GM19035 (cell line): ENCODE data around the gene FBXO47.
"Not testable (repeated sequence)": the region's sequence is repeated elsewhere in the genome, so short reads cannot be mapped to it uniquely, and the experiment has no call there.

Source experiments
- ATAC-seq: cut with Tn5 transposase; IDR thresholded peaks from one replicate; pipeline ENCODE4 v1.9.1; 2021; ENCODE audit not compliant: unreplicated experiment

The FBXO47 gene

DNA sequence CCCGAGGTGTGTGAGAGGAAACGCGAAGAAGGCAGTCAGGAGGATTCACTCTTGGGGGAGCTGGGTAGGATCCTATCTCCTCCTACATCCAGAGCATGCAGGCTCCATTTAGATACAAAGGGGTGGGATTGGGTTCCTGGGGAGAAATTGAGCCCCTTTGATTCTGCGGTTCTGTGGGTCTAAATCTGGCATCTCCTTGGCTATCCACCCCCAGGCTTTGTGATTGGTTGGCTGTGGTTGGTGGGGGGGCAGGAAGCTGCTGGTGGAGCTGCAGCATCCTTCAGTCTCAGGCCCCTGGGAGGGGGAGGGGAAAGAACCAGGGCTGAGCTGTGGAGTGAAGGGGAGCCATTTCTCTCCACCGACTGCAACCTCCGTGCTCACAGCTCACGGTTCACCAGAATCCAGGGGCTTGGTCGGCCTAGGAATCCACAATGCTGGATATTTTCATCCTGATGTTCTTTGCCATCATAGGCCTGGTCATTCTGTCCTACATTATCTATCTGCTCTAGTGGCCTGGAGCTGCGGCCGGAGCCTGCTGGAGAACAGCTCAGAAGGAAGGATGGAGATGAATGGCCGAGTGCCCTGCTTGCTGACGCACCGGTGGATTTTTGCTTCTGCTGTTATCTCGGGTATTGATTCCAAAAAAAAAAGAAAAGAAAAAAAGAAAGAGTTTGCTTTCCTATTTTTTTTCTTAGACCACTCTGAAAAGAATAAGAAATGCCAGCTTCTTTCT is 41.8 kb downstream of the FBXO47 start, which contains the start of gene LASP1NB:
Gene LASP1NB, plus strand, starts transcription at position 352 of the 733 bp plus-strand sequence.
- no peak for ATAC-seq

DNA sequence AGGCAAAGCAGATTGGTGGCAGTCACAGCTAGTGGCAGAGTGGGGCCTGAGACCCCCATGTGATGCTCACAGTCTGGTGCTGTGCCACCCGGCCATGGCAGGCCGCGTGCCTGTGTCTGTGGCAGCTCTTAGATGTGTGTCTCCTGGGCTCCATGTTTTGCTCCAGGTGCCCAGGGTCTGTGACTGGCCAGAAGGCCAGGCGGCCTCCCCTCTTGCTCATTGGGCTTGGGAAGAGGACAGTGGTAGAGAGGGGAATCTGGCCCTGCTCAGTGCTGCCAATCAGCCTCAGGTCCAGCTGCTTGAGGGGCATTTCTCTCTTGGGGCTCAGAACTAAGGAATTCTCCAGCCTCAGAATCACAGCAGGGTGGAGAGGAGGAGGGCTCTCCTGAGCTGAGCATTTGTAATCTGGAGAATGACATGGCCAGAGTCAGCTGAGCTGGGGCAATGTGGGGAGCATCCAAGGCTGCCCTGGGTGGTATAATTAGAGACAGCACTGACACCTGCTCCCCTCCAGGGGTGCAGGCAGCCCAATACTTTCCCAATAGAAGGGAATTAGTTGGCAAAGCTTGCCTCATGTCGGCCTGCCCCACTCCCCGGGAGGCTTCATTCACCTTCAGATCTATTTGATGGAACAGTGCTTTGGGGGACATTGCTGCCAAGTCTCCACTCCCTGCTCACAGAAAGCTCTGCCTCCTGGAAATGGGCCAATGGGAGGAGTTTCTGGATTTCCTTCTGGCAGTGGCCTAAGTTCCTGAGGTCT is 44.5 kb downstream of the FBXO47 start:
- no peak for ATAC-seq

DNA sequence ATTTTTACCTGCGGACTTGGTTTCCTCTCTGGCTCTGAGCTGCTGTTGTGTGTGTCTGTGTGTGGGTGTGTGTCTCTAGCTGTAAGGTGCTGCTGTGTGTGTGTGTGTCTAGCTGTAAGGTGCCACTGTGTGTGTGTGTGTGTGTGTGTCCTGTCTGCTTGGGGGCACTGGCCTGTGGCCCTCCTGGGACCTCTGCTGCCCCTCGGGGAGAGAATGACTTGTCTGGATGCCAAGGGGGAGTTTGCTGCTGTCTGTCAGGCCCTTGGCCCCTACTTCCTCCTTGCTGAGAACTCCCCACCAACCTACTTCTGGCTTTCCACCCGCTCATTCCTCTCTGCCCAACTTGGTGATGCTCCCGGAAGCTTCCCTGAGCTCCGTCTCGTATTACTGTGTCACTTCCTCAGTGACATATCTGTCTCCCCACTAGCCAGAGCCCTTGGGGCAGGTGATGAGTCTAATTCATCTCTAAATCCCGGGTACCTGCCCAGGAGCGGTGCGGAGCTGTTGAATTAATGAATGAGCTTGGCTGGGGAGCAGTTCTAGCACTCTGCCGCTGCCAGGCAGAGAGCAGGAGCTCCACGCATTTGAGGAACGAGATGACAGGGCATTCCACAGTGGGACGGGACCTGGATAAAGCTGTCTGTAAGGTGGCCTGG is 45.3 kb downstream of the FBXO47 start:
- no peak for ATAC-seq

DNA sequence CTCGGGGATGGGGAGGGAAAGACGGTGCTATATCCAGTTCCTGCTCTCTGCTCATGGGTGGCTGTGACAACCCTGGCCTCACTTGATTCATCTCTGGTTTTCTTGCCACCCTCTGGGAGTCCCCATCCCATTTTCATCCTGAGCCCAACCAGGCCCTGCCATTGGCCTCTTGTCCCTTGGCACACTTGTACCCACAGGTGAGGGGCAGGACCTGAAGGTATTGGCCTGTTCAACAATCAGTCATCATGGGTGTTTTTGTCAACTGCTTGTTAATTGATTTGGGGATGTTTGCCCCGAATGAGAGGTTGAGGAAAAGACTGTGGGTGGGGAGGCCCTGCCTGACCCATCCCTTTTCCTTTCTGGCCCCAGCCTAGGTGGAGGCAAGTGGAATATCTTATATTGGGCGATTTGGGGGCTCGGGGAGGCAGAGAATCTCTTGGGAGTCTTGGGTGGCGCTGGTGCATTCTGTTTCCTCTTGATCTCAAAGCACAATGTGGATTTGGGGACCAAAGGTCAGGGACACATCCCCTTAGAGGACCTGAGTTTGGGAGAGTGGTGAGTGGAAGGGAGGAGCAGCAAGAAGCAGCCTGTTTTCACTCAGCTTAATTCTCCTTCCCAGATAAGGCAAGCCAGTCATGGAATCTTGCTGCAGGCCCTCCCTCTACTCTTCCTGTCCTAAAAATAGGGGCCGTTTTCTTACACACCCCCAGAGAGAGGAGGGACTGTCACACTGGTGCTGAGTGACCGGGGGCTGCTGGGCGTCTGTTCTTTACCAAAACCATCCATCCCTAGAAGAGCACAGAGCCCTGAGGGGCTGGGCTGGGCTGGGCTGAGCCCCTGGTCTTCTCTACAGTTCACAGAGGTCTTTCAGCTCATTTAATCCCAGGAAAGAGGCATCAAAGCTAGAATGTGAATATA is 46.6 kb downstream of the FBXO47 start:
- no peak for ATAC-seq

DNA sequence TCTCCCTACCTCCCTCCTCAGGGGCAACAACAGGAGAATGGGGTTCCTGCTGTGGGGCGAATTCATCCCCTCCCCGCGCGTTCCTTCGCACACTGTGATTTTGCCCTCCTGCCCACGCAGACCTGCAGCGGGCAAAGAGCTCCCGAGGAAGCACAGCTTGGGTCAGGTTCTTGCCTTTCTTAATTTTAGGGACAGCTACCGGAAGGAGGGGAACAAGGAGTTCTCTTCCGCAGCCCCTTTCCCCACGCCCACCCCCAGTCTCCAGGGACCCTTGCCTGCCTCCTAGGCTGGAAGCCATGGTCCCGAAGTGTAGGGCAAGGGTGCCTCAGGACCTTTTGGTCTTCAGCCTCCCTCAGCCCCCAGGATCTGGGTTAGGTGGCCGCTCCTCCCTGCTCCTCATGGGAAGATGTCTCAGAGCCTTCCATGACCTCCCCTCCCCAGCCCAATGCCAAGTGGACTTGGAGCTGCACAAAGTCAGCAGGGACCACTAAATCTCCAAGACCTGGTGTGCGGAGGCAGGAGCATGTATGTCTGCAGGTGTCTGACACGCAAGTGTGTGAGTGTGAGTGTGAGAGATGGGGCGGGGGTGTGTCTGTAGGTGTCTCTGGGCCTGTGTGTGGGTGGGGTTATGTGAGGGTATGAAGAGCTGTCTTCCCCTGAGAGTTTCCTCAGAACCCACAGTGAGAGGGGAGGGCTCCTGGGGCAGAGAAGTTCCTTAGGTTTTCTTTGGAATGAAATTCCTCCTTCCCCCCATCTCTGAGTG is 47.7 kb downstream of the FBXO47 start:
- no peak for ATAC-seq

DNA sequence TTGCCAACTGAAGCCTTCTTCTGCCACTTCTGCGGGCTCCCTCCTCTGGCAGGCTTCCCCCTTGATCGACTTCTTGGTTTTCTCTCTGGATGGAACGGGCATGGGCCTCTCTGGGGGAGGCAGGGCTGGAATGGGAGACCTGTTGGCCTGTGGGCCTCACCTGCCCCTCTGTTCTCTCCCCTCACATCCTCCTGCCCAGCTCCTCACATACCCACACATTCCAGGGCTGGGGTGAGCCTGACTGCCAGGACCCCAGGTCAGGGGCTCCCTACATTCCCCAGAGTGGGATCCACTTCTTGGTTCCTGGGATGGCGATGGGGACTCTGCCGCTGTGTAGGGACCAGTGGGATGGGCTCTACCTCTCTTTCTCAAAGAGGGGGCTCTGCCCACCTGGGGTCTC is 48.3 kb downstream of the FBXO47 start:
- no peak for ATAC-seq

DNA sequence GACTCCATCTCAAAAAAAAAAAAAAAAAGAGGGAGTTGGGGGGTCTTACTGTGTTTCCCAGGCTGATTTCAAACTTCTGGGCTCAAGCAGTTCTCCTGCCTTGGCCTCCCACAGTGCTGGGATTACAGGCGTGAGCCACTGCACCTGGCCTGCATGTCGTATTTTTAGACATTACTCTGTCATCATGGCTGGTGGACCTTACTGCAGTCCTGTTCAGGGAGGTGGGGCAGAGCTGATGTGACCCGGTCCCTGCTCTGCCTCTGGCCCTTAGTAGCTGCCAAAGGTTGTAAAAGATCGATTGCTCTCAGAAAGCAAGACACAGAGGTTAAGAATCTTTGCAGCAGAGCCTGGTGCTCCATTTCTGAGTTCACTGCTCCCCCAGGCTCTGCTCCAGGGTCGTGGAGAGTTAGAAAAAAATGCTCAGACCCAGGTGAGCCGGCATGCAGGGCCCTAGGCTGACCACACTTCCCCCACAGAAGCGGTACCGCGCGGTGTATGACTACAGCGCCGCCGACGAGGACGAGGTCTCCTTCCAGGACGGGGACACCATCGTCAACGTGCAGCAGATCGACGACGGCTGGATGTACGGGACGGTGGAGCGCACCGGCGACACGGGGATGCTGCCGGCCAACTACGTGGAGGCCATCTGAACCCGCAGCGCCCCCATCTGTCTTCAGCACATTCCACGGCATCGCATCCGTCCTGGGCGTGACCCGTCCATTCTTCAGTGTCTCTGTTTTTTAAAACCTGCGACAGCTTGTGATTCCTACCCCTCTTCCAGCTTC is 48.9 kb downstream of the FBXO47 start:
- no peak for ATAC-seq

DNA sequence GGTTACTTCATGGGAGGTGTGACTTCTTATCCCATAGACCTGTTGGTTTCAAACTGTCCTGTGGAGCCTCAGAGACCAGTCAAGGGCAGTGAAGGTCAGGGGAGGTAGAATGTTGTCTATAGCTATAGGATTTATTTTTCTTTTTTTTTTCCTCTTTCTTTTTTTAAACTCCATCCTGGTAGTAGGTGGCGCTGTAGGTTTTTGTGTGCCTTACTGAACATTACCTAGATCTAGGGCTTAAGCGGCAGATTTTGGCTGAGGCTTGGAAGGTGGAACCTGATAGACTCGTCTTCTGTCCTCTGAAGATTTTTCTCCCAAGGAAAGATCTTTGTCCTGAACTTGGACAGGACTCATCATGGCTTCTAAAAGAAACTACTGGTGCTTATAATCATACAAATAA is 49.9 kb downstream of the FBXO47 start:
- no peak for ATAC-seq

DNA sequence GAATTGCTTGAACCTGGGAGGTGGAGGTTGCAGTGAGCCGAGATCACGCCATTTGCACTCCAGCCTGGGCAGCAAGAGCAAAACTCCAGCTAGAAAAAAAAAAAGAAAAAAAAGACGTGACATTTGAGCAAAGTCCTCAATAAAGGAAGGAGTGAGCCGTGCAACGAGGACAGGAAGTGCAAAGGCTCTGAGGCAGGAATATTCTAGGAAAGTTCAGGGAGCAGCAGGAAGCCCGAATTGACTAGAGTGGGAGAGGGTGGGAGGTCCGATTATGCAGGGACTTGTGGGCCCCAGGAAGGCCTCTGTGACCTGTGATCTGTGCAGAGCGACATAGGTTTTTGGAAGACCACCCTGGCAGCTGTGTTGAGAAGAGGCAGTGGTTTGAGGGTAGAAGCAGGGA is 50.4 kb downstream of the FBXO47 start:
- no peak for ATAC-seq

DNA sequence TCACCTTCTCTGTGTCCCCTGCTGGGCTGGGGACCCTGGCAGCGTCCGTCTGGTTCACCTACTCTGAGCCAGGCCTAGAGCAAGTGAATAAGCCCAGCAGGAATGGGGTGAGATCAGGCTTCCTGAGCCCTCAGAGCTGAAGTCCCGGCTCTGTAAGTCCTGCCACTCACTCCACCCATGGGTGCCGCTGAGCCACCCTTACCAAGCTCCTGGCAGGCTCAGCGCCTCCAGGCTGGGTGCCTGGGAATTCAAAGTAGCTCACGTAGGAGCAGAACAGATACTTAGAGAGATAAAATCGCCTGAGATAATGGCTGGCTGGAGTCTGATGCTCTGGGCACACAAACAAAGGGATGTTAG is 51.6 kb downstream of the FBXO47 start:
- no peak for ATAC-seq

DNA sequence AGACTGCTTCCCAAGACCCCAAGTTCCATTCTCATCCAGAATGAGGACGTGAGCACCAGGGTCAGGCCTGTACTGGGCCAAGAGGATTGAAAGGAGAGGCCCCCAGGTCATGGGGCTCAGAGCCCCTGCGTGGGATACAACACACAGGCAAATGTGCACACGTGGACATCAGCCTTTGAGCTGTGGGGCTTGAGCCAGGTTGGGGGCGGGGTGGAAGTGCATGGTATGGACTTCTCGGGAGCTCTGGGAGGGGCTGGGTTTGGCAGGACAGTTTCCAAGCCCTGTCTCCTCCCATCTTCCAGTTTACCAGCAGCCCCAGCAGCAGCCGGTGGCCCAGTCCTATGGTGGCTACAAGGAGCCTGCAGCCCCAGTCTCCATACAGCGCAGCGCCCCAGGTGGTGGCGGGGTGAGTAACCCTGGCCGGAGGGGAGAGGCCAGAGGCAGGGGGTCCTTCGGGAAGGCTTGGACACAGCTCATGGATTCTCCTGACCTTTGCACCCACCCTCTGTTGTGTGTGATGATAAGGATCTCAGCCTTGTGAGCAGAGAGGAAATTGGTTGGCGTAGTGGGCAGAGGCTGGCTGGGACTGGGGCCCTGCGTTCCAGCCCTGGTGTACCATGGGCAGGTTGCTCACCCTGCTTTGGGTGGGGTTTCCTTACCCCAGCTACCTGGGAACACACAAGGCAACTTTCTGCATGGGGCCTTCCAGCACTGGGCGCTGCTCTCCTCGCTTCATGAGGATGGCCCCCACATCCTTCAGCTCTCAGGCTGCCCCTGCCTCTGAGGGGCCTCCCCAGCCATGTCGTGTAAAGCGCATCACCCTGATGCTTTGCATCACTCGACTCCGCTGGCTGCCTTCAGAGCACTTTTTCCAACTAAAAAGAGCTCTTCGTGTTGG is 52.2 kb downstream of the FBXO47 start:
- no peak for ATAC-seq

DNA sequence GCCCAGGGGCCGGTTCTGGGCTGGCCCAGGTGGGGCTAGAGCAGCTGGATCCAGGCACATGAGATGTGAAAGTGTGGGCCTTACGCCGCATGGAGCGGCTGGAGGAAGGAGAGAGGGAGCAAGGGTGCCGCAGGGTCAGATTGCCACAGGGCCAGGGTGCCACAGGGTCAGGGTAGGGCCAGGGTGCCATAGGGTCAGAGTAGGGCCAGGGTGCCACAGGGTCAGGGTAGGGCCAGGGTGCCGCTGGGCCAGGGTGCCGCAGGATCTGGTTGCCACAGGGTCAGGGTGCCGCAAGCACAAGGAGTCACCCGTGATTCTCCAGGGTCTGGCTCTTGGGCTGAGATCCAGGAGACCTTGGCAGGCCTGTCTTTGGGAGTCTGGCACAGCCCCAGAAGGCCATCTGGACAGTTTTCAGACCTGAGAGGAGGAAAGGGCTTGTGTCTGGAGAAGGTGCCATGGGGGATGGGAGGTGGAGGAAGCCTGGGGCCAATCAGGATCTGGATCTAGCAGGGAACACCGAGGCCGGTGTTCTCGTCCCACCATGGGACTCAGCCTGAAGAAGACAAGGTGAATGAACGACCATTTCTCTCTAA is 54.9 kb downstream of the FBXO47 start:
- no peak for ATAC-seq

DNA sequence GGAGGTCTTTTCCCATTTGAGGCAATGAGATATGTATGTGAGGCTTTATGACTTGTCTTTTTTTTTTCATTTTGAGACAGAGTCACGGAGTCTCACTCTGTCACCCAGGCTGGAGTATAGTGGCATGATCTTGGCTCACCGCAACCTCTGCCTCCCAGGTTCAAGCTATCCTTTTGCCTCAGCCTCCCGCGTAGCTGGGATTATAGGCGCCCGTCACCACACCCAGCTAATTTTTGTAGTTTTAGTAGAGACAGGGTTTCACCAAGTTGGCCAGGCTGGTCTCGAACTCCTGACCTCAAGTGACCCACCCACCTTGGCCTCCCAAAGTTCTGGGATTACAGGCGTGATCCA is 55.5 kb downstream of the FBXO47 start:
- ATAC-seq: not testable (repeated sequence)

DNA sequence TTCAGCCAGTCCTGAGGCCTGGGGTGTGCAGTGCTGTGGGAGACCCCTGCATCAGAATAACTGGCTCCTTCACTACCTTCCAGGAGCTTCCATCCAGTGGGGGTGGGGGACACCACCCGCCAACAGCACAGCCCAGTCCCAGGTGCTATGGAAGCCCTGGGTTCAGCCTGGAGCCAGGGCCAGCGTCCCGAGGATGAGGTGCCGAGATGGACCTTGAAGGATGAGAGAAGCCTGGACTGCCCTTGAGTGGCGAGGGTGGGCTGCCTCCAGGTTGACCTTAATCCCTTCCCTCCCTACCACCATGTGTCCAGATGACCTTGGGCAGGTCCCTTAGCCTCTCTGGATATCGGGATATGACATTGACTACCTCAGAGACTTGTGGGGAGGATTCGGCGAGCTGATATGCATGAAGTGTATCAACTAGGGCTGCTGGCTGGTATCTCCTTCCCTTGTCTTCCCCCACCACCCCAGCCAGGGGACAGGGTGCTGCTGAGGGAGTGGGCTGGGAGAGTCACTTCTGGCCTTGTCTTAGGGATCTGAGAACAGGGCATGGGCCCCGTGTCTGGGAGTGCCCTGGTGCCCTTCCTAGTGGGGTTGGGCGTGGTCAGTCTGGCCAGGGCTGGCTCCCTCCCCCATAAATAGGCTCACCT is 56.0 kb downstream of the FBXO47 start:
- ATAC-seq: no peak

DNA sequence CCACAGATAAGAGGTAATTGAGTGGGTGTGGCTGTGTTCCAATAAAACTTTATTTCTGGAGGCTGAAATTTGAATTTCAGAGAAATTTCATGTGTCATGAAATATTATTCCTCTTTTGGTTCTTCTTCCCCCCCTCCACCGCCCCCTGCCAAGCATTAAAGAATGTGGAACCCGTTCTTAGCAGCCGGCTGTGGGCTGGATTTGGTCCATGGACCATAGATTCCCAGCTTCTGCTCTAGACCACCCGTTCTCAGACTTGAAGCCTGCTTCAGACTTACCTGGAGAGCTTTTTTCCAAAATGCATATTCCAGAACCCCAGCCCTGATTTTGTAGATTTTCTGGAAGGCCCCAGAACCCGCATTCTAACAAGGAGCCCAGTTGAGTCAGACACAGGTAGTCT is 56.9 kb downstream of the FBXO47 start:
- ATAC-seq: no peak

DNA sequence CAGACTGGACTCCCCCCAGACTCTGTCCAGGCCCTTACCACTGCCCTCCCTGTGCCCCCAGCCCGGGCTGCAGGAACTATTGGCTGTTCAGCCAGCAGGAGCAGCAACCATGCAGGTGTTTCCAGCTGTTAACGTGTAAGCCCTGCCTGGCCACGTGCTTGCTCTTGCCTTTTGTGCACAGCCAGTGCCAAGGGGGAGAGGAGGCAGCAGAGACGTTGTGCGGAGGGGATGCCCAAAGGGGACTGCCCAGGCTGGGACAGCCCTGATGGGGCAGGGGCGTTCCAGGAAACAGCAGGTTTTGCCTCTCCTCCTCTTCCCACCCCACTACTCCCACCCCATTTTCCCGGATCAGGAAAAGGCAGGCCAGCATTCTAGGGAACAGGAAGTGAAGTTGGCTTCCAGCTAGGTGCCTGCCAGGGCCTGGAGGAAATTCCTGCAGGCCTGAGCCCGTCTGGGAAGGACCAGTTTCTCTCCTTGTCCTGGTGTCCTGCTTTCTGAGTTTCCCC is 58.5 kb downstream of the FBXO47 start:
- no peak for ATAC-seq

DNA sequence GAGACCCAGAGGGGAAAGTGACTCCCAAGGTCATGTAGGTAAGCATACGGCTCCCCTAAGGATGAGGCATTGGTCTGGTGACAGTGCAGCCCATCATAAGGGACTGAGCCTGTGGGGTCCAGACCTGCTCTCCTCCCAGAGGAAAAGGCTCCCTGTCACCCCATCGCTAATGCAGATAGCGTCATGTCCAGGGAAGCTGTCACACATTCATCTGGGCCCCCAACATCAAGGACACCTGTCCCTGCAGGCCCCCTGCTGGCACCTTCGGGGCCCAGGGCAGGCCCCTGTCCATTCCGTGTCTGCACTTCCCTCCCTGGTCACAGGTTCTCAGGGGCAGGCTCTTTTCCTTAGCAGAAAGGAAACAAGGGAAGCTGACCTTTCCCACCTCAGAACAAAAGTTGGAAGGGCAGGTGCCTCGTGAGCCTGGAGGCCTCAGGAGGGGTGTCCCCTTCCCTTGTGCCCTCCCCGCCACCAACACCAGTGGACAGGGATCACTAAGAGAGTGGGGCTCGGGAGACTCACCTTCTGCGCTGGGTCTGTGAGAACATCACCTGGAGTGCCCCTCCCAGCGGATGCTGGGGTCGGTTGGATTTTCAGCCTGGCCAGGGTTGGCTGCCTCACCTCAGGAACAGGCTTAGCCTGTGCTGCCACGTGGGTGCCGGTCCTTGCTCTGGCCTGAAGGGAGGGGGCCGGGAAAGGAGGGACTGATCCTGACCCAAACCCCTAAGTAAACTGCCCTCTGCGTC is 59.1 kb downstream of the FBXO47 start:
- no peak for ATAC-seq
